Vagina (tissue), 2 donors: Measurements from ENCODE around the gene RPL9. TPM values are rescaled to one million over a fixed set of nuclear protein-coding genes. Genes with fewer than 3 reads are reported as not detected.
"Not testable (repeated sequence)": the region's sequence is repeated elsewhere in the genome, so short reads cannot be mapped to it uniquely, and the experiment has no call there.

ENCODE experiments used
- DNase-seq, 2 donors: peaks; one replicate each; pipeline ENCODE4 v3.0.0-alpha.2; 2017; ENCODE audit errors: extremely low spot score in 2 of 2
- H3K27ac ChIP-seq: fragments of 200-600 bp; sonication (generic); one replicate; pipeline ENCODE4 v1.5.1; 2019
- H3K27me3 ChIP-seq: fragments of 200-600 bp; sonication (generic); one replicate; pipeline ENCODE4 v1.5.1; 2019
- H3K36me3 ChIP-seq, 2 donors: fragments of 200-600 bp; sonication (generic); one replicate each; pipeline ENCODE4 v1.5.1; 2017 to 2019
- H3K4me1 ChIP-seq: fragments of 200-600 bp; sonication (generic); one replicate; pipeline ENCODE4 v1.5.1; 2019
- H3K4me3 ChIP-seq, 2 donors: fragments of 200-600 bp; sonication (generic); 1 replicate in 1 of 2; 2 replicates in 1 of 2; pipeline ENCODE4 v1.5.1; 2016 to 2019
- H3K9me3 ChIP-seq: fragments of 200-600 bp; sonication (generic); one replicate; pipeline ENCODE4 v1.5.1; 2019
- CTCF ChIP-seq, 3 experiments: fragments of 450-650 bp in 2 of 3; fragments of 200-600 bp in 1 of 3; sonication (generic) in 1 of 3; IDR thresholded peaks; one replicate each; pipeline ENCODE4 v1.5.1; 2017 to 2019; ENCODE audit warnings: antibody characterized with exemption in 3 of 3, mild to moderate bottlenecking in 2 of 3, moderate library complexity in 2 of 3
- POLR2A ChIP-seq, 2 donors: fragments of 450-650 bp; IDR thresholded peaks; one replicate each; pipeline ENCODE4 v1.6.1; 2017; ENCODE audit warnings: antibody characterized with exemption in 2 of 2, mild to moderate bottlenecking in 2 of 2, moderate library complexity in 2 of 2
- POLR2AphosphoS5 ChIP-seq, 2 donors: sonication (generic); formaldehyde crosslinking; IDR thresholded peaks; one replicate each; pipeline ENCODE4 v1.9.0; 2017; ENCODE audit warnings: antibody characterized with exemption in 2 of 2, mild to moderate bottlenecking in 2 of 2, low read depth in 1 of 2; ENCODE audit not compliant: insufficient read depth in 1 of 2
- intact Hi-C: fragments of 100-400 bp; cut with DNase I; formaldehyde crosslinking; loops from one replicate; pipeline ENCODE4 v1.15.1; 2023
- total RNA-seq: library from RNA; depleted of rRNA; stranded (reverse); fragments of >200 nt; gene quantifications from one replicate; pipeline ENCODE4 v1.2.3, GENCODE V29; 2016

RPL9 gene
- total RNA-seq, 1 donor from 2014 or later: 2,100 TPM

GRCh38 chr4:39429476-39430334 lies 29.0 kb downstream of the RPL9 start:
- no peak for DNase-seq
- no peaks in the 10 kb centered on the region for H3K4me1 ChIP-seq
- H3K36me3 ChIP-seq: no peaks in the 10 kb centered on the region

GRCh38 chr4:39427520-39428114 lies 31.1 kb downstream of the RPL9 start:
- no peaks in the 10 kb centered on the region for H3K9me3 ChIP-seq
- no peaks in the 10 kb centered on the region for H3K4me1 ChIP-seq
- H3K36me3 ChIP-seq: no peaks in the 10 kb centered on the region
- no peaks in the 10 kb centered on the region for H3K27me3 ChIP-seq
- TF ChIP-seq CTCF (IDR thresholded peaks at IDR 0.05): no peak
- no peak for TF ChIP-seq POLR2A (IDR thresholded peaks at IDR 0.05)
- peak in 1 of 2 donors; percentile 62 for TF ChIP-seq POLR2AphosphoS5 (IDR thresholded peaks at IDR 0.05; ENCODE audit: insufficient read depth in 1 of 2, low read depth in 1 of 2)
- no peak overlapping the region for H3K4me3 ChIP-seq
- DNase-seq: no peak
- intact Hi-C loops: no loop called here
- H3K27ac ChIP-seq: no peak overlapping the region

More at GRCh38 chr4:39429476-39430334, 29.0 kb downstream of the RPL9 start:
- no peak for TF ChIP-seq CTCF (IDR thresholded peaks at IDR 0.05)
- no peak for TF ChIP-seq POLR2AphosphoS5 (IDR thresholded peaks at IDR 0.05; ENCODE audit: insufficient read depth in 1 of 2, low read depth in 1 of 2)
- no peak for TF ChIP-seq POLR2A (IDR thresholded peaks at IDR 0.05)
- no peak overlapping the region for H3K27ac ChIP-seq
- no peaks in the 10 kb centered on the region for H3K27me3 ChIP-seq
- no peaks in the 10 kb centered on the region for H3K9me3 ChIP-seq
- intact Hi-C loops: no loop called here
- no peak overlapping the region for H3K4me3 ChIP-seq

GRCh38 chr4:39426728-39427127 lies 32.0 kb downstream of the RPL9 start:
- Histone ChIP-seq H3K9me3 (no peaks in the 10 kb centered on the region), H3K36me3 (no peaks in the 10 kb centered on the region), H3K4me1 (no peaks in the 10 kb centered on the region), H3K27ac (no peak overlapping the region), H3K27me3 (no peaks in the 10 kb centered on the region), H3K4me3 (no peak overlapping the region)
- intact Hi-C loops: no loop called here
- TF ChIP-seq POLR2AphosphoS5 (IDR thresholded peaks at IDR 0.05; ENCODE audit: insufficient read depth in 1 of 2, low read depth in 1 of 2) (no peak), CTCF (IDR thresholded peaks at IDR 0.05) (no peak), POLR2A (IDR thresholded peaks at IDR 0.05) (no peak)
- DNase-seq: no peak

GRCh38 chr4:39425297-39425696 lies 33.4 kb downstream of the RPL9 start:
- intact Hi-C loops, H3K36me3 ChIP-seq, H3K27me3 ChIP-seq, H3K9me3 ChIP-seq, H3K4me1 ChIP-seq, H3K27ac ChIP-seq, DNase-seq, H3K4me3 ChIP-seq: not testable (repeated sequence)

- Histone ChIP-seq H3K9me3 (no peaks in the 10 kb centered on the region), H3K4me1 (no peaks in the 10 kb centered on the region), H3K4me3 (no peak overlapping the region), H3K27ac (no peak overlapping the region), H3K36me3 (no peaks in the 10 kb centered on the region), H3K27me3 (no peaks in the 10 kb centered on the region)
- TF ChIP-seq POLR2AphosphoS5 (IDR thresholded peaks at IDR 0.05; ENCODE audit: insufficient read depth in 1 of 2, low read depth in 1 of 2) (no peak), CTCF (IDR thresholded peaks at IDR 0.05) (no peak), POLR2A (IDR thresholded peaks at IDR 0.05) (no peak)
- intact Hi-C loops: no loop called here
- no peak for DNase-seq
Measured at GRCh38 chr4:39422247-39422646, 36.5 kb downstream of the RPL9 start.
